Cerebellar cortex (tissue), 1 donor: ENCODE data around the gene ERBB4.

Experiments
- DNase-seq: peaks from one replicate; pipeline ENCODE4 v3.0.0-alpha.2; 2015; ENCODE audit warnings: low spot score

The ERBB4 gene

GRCh38 chr2:211469664-211470059 is 1068.9 kb downstream of the ERBB4 start:
- DNase-seq: no peak

- DNase-seq: no peak
These were observed 1069.5 kb downstream of the ERBB4 start for GRCh38 chr2:211468877-211469663.

- DNase-seq: no peak
These were observed 1070.4 kb downstream of the ERBB4 start for GRCh38 chr2:211468217-211468616.

- no peak for DNase-seq
These were observed 1075.2 kb downstream of the ERBB4 start for GRCh38 chr2:211463397-211463796.

- DNase-seq: no peak
These were observed 1079.6 kb downstream of the ERBB4 start for GRCh38 chr2:211458974-211459373.

- no peak for DNase-seq
These were observed 1081.3 kb downstream of the ERBB4 start for GRCh38 chr2:211457325-211457724.

GRCh38 chr2:211455216-211455841 is 1083.3 kb downstream of the ERBB4 start:
- peak; percentile 89 for DNase-seq

- peak; percentile 81 for DNase-seq
These were observed 1083.9 kb downstream of the ERBB4 start for GRCh38 chr2:211454679-211455078.

- DNase-seq: no peak
These were observed 1085.2 kb downstream of the ERBB4 start for GRCh38 chr2:211453311-211453887.

GRCh38 chr2:211451642-211452041 is 1087.0 kb downstream of the ERBB4 start:
- no peak for DNase-seq

- no peak for DNase-seq
These were observed 1088.8 kb downstream of the ERBB4 start for GRCh38 chr2:211449819-211450218.

- DNase-seq: no peak
These were observed 1091.1 kb downstream of the ERBB4 start for GRCh38 chr2:211447548-211447947.

- DNase-seq: no peak
These were observed 1098.5 kb downstream of the ERBB4 start for GRCh38 chr2:211440107-211440506.

GRCh38 chr2:211439011-211439410 is 1099.6 kb downstream of the ERBB4 start:
- no peak for DNase-seq

- DNase-seq: no peak
These were observed 1101.2 kb downstream of the ERBB4 start for GRCh38 chr2:211437396-211437795.

- DNase-seq: no peak
These were observed 1102.4 kb downstream of the ERBB4 start for GRCh38 chr2:211436182-211436581.

GRCh38 chr2:211435331-211435730 is 1103.3 kb downstream of the ERBB4 start:
- peak; percentile 69 for DNase-seq

- DNase-seq: no peak
These were observed 1103.8 kb downstream of the ERBB4 start for GRCh38 chr2:211434773-211435172.

GRCh38 chr2:211429256-211429920 is 1109.2 kb downstream of the ERBB4 start:
- no peak for DNase-seq

- DNase-seq: no peak
These were observed 1112.4 kb downstream of the ERBB4 start for GRCh38 chr2:211426240-211426639.

- DNase-seq: peak; percentile 11
These were observed 1115.6 kb downstream of the ERBB4 start for GRCh38 chr2:211423018-211423417.

GRCh38 chr2:211417544-211417943 is 1121.1 kb downstream of the ERBB4 start:
- no peak for DNase-seq

- no peak for DNase-seq
These were observed 1122.2 kb downstream of the ERBB4 start for GRCh38 chr2:211416373-211416772.
